Adrenal gland (tissue), 12 donors: ENCODE data around the gene MBD3L3. TPM values are rescaled to one million over a fixed set of nuclear protein-coding genes. Genes with fewer than 3 reads are reported as not detected.

Source experiments
- DNase-seq, 7 donors: peaks; one replicate each; pipeline ENCODE4 v3.0.0-alpha.2; 2019 to 2020
- H3K27ac ChIP-seq, 5 donors: fragments of 200-600 bp; sonication (generic) in 4 of 5; 1 replicate in 3 of 5; 2 replicates in 2 of 5; pipeline versions ENCODE4 v1.5.1 to v1.8.0; 2016 to 2020; ENCODE audit warnings: mild to moderate bottlenecking in 1 of 5
- H3K27me3 ChIP-seq: fragments of 200-600 bp; 2 replicates; pipeline ENCODE4 v1.8.0; 2021
- H3K36me3 ChIP-seq, 2 donors: fragments of 200-600 bp; replicated peaks in 1 of 2; 1 replicate in 1 of 2; 2 replicates in 1 of 2; pipeline versions ENCODE4 v1.5.1 to v1.8.0; 2018 to 2022
- H3K4me1 ChIP-seq, 2 donors: fragments of 200-600 bp; replicated peaks in 1 of 2; 1 replicate in 1 of 2; 2 replicates in 1 of 2; pipeline versions ENCODE4 v1.5.1 to v1.8.0; 2018 to 2021
- H3K4me3 ChIP-seq, 4 donors: fragments of 200-600 bp; sonication (generic) in 3 of 4; one replicate each; pipeline ENCODE4 v1.5.1; 2016 to 2018
- H3K9me3 ChIP-seq, 3 donors: fragments of 200-600 bp; sonication (generic) in 1 of 3; replicated peaks in 1 of 3; 1 replicate in 2 of 3; 2 replicates in 1 of 3; pipeline versions ENCODE4 v1.5.1 to v1.8.0; 2016 to 2021
- POLR2A ChIP-seq, 2 donors: fragments of 450-650 bp; IDR thresholded peaks; one replicate each; pipeline ENCODE4 v1.6.1; 2017; ENCODE audit warnings: antibody characterized with exemption in 2 of 2, mild to moderate bottlenecking in 2 of 2, moderate library complexity in 1 of 2
- WGBS, 4 donors: extraction: QIAGEN DNeasy Blood & Tissue Kit in 2 of 4; methylation state at CpG; one replicate each; pipeline versions ENCODE4 v1.1.5 to v1.1.7; 2013 to 2017; 5-methylcytosine and 5-hydroxymethylcytosine counted together
- intact Hi-C, 2 donors: fragments of 100-400 bp; cut with DNase I; formaldehyde crosslinking; loops; one replicate each; pipeline versions ENCODE4 v1.14.1 to v1.15.0; 2022 to 2023
- polyA plus RNA-seq, 3 donors: library from polyadenylated mRNA; stranded (reverse); fragments of 200-250 nt in 2 of 3; fragments of 350-450 nt in 1 of 3; fragmentation: Illumina TruSeq in 1 of 3; extraction: RNeasy Lipid Tissue Mini Kit (QIAGEN cat#74804) in 1 of 3; gene quantifications; one replicate each; pipeline ENCODE4 v1.2.3, GENCODE V29; 2013 to 2014
- total RNA-seq, 9 donors: library from RNA; depleted of rRNA in 4 of 9; stranded (reverse); fragments of >200 nt in 4 of 9; fragments of 120-200 nt in 1 of 9; fragmentation: NEBNext Ultra II Directional in 1 of 9; extraction: Animal tissue kit (Norgen Biotek cat#: 25700) in 1 of 9; gene quantifications; one replicate each; pipeline versions ENCODE4 v1.1.0 to v1.2.4, GENCODE V29; 2013 to 2023
- TF ChIP-seq, protein P1 (sequence below), 6 experiments: fragments of 450-650 bp in 4 of 6; fragments of 200-600 bp in 2 of 6; sonication (generic) in 1 of 6; IDR thresholded peaks; 1 replicate in 5 of 6; 2 replicates in 1 of 6; pipeline versions ENCODE4 v1.5.1 to v1.8.0; 2016 to 2021; ENCODE audit warnings: antibody characterized with exemption in 6 of 6, mild to moderate bottlenecking in 2 of 6, moderate library complexity in 1 of 6
- donor health status: healthy with polysubstance abuse.
- donor health status: Bipolar disorder and iron deficiency.
- donor health status: DM: yes; HTN: yes; CAD: no.
- donor health status: DM: no; HTN: no; CAD: no.
- donor health status: DM: no; HTN: no; CAD: no.
- donor health status: DM: yes; HTN: yes; CAD: no.

The MBD3L3 gene
- total and polyA plus RNA-seq, 12 donors: not detected

DNA sequence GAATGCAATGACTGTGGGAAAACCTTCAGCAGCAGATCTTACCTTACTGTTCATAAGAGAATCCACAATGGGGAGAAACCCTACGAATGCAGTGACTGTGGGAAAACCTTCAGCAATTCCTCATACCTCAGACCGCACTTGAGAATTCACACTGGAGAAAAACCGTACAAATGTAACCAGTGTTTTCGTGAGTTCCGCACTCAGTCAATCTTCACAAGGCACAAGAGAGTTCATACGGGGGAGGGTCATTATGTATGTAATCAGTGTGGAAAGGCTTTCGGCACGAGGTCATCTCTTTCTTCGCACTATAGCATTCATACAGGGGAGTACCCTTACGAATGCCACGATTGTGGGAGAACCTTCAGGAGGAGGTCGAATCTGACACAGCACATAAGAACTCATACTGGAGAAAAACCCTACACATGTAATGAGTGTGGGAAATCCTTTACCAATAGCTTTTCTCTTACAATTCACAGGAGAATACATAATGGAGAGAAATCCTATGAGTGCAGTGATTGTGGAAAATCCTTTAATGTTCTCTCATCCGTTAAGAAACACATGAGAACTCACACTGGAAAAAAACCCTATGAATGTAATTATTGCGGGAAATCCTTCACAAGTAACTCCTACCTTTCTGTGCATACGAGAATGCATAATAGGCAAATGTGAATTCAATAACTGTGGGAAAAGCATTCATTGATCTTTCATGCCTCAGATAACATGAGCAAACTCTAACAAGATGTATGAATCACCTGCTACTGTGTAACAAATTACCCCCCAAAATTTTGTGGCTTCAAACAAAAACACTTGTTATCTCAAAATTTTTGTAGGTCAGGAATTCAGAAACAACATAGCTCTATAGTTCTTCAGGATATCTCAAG is 24.8 kb upstream of the MBD3L3 start:
- no peak for TF ChIP-seq POLR2A (IDR thresholded peaks at IDR 0.05)
- TF ChIP-seq, protein P1, sequence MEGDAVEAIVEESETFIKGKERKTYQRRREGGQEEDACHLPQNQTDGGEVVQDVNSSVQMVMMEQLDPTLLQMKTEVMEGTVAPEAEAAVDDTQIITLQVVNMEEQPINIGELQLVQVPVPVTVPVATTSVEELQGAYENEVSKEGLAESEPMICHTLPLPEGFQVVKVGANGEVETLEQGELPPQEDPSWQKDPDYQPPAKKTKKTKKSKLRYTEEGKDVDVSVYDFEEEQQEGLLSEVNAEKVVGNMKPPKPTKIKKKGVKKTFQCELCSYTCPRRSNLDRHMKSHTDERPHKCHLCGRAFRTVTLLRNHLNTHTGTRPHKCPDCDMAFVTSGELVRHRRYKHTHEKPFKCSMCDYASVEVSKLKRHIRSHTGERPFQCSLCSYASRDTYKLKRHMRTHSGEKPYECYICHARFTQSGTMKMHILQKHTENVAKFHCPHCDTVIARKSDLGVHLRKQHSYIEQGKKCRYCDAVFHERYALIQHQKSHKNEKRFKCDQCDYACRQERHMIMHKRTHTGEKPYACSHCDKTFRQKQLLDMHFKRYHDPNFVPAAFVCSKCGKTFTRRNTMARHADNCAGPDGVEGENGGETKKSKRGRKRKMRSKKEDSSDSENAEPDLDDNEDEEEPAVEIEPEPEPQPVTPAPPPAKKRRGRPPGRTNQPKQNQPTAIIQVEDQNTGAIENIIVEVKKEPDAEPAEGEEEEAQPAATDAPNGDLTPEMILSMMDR (IDR thresholded peaks at IDR 0.05): no peak
- peaks cover 7 to 80% (median 16%) of the 10 kb centered on the region in 3 donors for H3K9me3 ChIP-seq
- peak in 1 of 7 donors; percentile 44 for DNase-seq
- intact Hi-C loops: no loop called here
- no peaks in the 10 kb centered on the region for H3K27me3 ChIP-seq
- H3K27ac ChIP-seq: no peak overlapping the region
- H3K4me3 ChIP-seq: peak overlapping the region in 1 of 4 donors; percentile 1
- no peaks in the 10 kb centered on the region for H3K4me1 ChIP-seq
- 96 to 97% (median 97%) methylated on average over 15 of the region's 15 CpGs for WGBS, 4 donors
- peaks cover 0 to 52% of the 10 kb centered on the region in 2 donors for H3K36me3 ChIP-seq

DNA sequence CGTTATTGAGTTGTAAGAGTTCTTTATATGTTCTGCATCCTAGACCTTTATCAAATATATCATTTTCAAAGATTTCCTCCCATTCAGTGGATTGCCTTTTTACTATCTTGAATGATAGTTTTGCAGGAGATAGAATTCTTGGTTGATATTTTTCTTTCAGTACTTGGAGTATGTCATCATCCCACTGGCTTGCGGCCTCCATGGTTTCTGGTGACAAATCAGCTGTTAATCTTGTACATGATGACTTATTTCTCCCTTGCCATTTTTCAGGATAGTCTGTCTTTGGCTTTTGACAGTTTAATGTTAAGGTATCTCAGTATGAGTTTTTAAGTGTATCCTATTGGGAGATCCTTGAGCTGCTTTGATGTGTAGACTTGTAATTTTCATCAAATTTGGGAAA is 19.5 kb upstream of the MBD3L3 start:
- Histone ChIP-seq H3K4me1 (no peaks in the 10 kb centered on the region), H3K9me3 (peaks cover 0 to 57% (median 16%) of the 10 kb centered on the region in 3 donors), H3K27me3 (no peaks in the 10 kb centered on the region), H3K4me3 (no peak overlapping the region), H3K27ac (no peak overlapping the region), H3K36me3 (peaks cover 0 to 90% of the 10 kb centered on the region in 2 donors)
- TF ChIP-seq, protein P1 (IDR thresholded peaks at IDR 0.05): no peak
- TF ChIP-seq POLR2A (IDR thresholded peaks at IDR 0.05): no peak
- no peak for DNase-seq
- 93 to 100% (median 97%) methylated on average over 2 of the region's 2 CpGs for WGBS, 4 donors
- intact Hi-C loops: no loop called here

DNA sequence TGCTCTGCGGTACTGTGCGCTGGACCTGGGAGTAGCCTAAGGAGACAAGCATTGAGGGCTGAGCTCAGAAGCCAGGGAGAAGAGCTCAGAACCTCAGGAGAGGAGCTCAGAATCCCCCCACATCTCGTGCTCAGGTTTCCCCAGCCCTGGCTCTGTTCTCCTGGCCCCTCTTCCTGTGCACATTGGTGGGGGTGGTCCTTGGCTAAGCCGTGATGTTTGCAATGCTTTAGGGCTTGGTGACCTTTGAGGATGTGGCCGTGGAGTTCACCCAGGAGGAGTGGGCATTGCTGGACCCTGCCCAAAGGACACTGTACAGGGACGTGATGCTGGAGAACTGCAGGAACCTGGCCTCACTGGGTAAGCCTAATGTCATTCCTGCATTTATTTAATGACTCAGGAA is 17.7 kb upstream of the MBD3L3 start:
- Histone ChIP-seq H3K27ac (no peak overlapping the region), H3K4me3 (no peak overlapping the region), H3K9me3 (peaks cover 0 to 39% (median 13%) of the 10 kb centered on the region in 3 donors), H3K36me3 (peaks cover 0 to 87% of the 10 kb centered on the region in 2 donors), H3K27me3 (no peaks in the 10 kb centered on the region), H3K4me1 (peaks cover 0 to 1% of the 10 kb centered on the region in 2 donors)
- WGBS, 4 donors: 95 to 99% (median 98%) methylated on average over 5 to 6 of the region's 6 CpGs
- intact Hi-C loops: no loop called here
- no peak for TF ChIP-seq POLR2A (IDR thresholded peaks at IDR 0.05)
- TF ChIP-seq, protein P1 (IDR thresholded peaks at IDR 0.05): no peak
- DNase-seq: peak in 1 of 7 donors; percentile 44

DNA sequence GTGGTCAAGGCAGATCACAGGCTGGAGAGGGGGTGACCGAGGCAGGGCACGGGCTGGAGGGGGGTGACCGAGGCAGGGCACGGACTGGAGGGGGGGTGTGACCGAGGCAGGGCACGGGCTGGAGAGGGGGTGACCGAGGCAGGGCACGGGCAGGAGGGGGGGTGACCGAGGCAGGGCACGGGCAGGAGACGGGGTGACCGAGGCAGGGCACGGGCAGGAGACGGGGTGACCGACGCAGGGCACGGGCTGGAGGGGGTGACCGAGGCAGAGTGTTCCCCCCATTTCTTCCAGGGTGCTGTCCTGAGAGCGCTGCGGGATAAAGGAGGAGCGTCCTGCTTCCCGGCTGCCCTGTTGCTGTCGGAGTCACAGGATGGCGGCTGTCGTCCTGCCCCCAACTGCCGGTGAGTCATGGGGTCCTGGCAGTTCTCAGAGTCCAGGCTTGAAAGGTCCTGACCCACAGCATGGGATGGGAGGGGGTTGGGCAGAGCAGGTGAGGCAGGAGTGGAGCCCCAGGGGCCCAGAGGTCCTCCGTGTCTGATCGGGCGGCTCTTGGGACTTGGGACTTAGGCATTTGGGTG is 16.3 kb upstream of the MBD3L3 start:
- 92 to 98% (median 97%) methylated on average over 16 to 27 of the region's 29 CpGs for WGBS, 4 donors
- Histone ChIP-seq H3K36me3 (peaks cover 0 to 82% of the 10 kb centered on the region in 2 donors), H3K4me1 (peaks cover 5 to 14% of the 10 kb centered on the region in 2 donors), H3K27ac (no peak overlapping the region), H3K4me3 (no peak overlapping the region), H3K9me3 (peaks cover 0 to 28% (median 11%) of the 10 kb centered on the region in 3 donors), H3K27me3 (no peaks in the 10 kb centered on the region)
- intact Hi-C loops: no loop called here
- no peak for TF ChIP-seq POLR2A (IDR thresholded peaks at IDR 0.05)
- TF ChIP-seq, protein P1 (IDR thresholded peaks at IDR 0.05): no peak
- DNase-seq: peak in 1 of 7 donors; percentile 46
